ACC112 (cell line): ENCODE results near the gene TEC.
"Not testable (repeated sequence)": the region's sequence is repeated elsewhere in the genome, so short reads cannot be mapped to it uniquely, and the experiment has no call there.

Experiments used
- H2AFZ ChIP-seq: fragments of 200-600 bp; sonication (generic); one replicate; pipeline ENCODE4 v1.6.0; 2017; ENCODE audit warnings: antibody characterized with exemption, low read length; ENCODE audit not compliant: unreplicated experiment
- H3K27ac ChIP-seq: fragments of 200-600 bp; sonication (generic); 2 replicates; pipeline ENCODE4 v1.5.1; 2014; ENCODE audit warnings: low read depth, mild to moderate bottlenecking, antibody characterized with exemption, low read length, moderate library complexity
- H3K27me3 ChIP-seq: fragments of 200-600 bp; sonication (generic); 2 replicates; pipeline ENCODE4 v1.6.1; 2014; ENCODE audit warnings: mild to moderate bottlenecking, antibody characterized with exemption, low read length, moderate library complexity, mixed read lengths; ENCODE audit not compliant: insufficient read depth
- H3K36me3 ChIP-seq: fragments of 200-600 bp; sonication (generic); 2 replicates; pipeline ENCODE4 v1.6.1; 2016; ENCODE audit warnings: mild to moderate bottlenecking, antibody characterized with exemption, low read length, moderate library complexity, mixed read lengths; ENCODE audit not compliant: insufficient read depth
- H3K4me1 ChIP-seq: fragments of 200-600 bp; sonication (generic); one replicate; pipeline ENCODE4 v1.6.1; 2016; ENCODE audit warnings: low read length, mixed read lengths; ENCODE audit not compliant: insufficient read depth, unreplicated experiment, control insufficient read depth
- H3K4me3 ChIP-seq: fragments of 200-600 bp; sonication (generic); 2 replicates; pipeline ENCODE4 v1.5.1; 2014; ENCODE audit warnings: mild to moderate bottlenecking, low read depth, low read length
- H3K79me2 ChIP-seq: fragments of 200-600 bp; sonication (generic); one replicate; pipeline ENCODE4 v1.6.0; 2016; ENCODE audit warnings: low read length; ENCODE audit not compliant: control insufficient read depth, unreplicated experiment, insufficient read depth

TEC gene

DNA sequence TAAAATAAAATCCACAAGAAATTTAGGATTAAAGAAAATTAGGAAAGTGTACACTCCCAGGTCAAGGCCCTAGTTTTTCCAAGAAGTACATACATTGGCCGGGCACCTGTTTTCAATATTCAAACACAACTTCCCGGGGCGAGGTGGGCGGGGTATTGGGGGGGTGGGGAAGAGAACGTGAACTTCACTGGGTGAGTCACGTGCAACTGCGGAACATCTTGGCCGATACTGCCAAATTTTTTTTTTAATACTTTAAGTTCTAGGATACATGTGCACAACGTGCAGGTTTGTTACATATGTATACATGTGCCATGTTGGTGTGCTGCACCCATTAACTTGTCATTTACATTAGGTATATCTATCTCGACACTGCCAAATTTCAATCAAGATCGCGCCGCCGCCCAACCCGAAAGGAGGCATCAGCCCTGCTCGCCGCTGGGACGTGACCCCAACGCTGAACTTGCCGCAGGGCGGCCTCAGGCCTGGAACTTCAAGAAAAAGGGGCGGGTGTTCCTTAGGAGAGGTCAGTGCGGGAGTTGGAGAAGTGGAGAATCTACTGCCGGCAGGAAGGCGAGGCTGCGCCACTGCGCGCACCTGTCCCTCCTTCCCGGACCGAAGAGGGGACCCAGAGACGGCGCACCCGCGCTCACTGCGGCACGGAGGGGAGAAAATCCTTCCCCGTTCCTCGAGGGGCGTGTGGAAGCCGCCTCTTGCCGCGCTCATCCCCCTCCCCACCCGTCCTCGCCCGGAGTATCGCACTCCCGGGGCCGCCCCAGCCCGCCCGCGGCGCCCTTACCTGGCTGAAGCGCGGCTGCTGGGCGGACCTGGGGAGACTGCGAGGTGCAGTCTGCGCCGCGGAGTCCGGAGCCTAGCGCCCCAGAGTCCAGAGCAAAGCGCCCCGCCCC is at the start of gene TEC:
Gene TEC (minus strand): TSS at position 883 of the 905 bp plus-strand sequence. CDS start 41,224 bp downstream, outside the sequence.
- H3K27ac ChIP-seq: no peak within 1 kb of the TSS; the same call in 1 of the 2 replicates
- no peaks in the 10 kb centered on the region for H3K36me3 ChIP-seq
- no peaks in the 10 kb centered on the region for H3K27me3 ChIP-seq
- H3K79me2 ChIP-seq: no peaks in the 10 kb centered on the region
- peak within 1 kb of the TSS; percentile 93 for H3K4me3 ChIP-seq
- peak within 1 kb of the TSS; percentile 99 for H2AFZ ChIP-seq
- H3K4me1 ChIP-seq: no peaks in the 10 kb centered on the region

DNA sequence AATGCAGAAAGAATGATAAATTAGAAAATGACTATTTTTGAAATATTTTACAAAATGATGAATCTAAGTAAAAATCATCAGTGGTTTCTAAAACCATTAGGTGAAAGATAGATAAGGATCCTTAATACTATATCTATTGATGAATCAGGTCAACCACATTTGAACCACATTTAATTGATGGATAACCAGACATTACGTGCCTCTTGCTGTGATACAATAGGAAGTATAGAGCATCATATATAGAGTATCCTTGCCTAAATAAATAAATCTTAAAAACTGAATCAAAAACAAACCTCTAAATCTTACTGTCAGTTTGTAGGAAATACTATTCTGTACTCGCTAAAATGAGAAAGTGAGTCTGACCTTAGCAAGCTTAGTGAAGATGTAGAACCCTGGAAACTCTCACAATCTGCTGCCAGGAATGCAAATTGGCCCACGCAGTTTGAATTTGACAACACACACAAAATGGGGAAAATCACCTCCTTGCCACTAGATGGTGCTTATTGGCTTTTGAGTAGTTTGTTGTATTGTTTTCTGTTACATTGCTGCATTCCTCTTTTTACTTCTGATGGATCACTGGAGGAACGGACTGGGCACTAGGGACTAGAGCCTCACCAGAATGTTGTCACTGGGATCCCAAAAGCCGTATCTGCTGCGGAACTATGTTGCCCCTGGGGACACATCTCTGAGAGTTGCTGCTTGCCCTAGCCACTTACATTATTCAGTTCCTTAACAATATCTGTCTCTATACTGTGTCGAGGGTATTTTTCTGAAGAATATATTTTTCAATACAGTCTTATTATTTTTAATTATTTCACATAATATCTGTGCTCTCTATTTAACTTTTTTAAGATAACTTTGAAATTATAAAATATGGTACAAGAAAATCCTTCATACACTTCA is 46.3 kb upstream of the TEC start:
- no peak overlapping the region for H3K27ac ChIP-seq
- no peaks in the 10 kb centered on the region for H3K36me3 ChIP-seq
- no peaks in the 10 kb centered on the region for H3K79me2 ChIP-seq
- no peak overlapping the region for H3K4me3 ChIP-seq
- no peaks in the 10 kb centered on the region for H3K27me3 ChIP-seq
- no peaks in the 10 kb centered on the region for H3K4me1 ChIP-seq
- peak overlapping the region; percentile 52 for H2AFZ ChIP-seq

DNA sequence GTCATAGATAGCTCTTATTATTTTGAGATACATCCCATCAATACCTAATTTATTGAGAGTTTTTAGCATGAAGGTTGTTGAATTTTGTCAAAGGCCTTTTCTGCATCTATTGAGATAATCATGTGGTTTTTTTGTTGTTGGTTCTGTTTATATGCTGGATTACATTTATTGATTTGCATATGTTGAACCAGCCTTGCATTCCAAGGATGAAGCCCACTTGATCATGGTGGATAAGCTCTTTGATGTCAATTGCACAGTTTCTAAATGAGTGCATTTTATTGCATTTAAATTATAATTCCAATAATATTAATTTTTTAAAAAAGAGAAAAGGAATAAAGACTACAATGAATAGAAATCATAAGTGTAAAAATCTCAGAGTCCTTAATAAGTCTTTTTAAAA is 45.1 kb upstream of the TEC start:
- H3K36me3 ChIP-seq, H3K27me3 ChIP-seq, H3K27ac ChIP-seq, H3K4me3 ChIP-seq, H3K4me1 ChIP-seq, H3K79me2 ChIP-seq, H2AFZ ChIP-seq: not testable (repeated sequence)

DNA sequence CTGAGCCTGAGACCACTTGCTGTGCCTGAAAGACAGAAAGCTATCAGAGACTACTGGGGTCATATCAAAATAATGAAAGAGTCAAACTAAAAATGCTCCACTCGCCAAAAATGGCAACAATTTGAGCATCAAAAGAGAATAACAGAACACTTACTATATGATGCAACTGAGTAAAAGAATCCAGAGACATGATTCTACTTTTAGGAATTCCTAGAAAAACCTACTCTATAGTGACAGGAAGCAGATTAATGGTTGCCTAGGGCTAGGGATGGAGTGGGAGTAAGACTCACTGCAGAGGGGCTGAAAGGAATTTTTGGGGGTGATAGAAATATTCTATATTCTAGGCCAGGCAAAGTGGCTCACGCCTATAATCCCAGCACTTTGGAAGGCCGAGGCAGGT is 42.3 kb upstream of the TEC start:
- no peak overlapping the region for H2AFZ ChIP-seq
- no peaks in the 10 kb centered on the region for H3K79me2 ChIP-seq
- H3K27ac ChIP-seq: no peak overlapping the region
- no peaks in the 10 kb centered on the region for H3K36me3 ChIP-seq
- no peaks in the 10 kb centered on the region for H3K4me1 ChIP-seq
- no peaks in the 10 kb centered on the region for H3K27me3 ChIP-seq
- H3K4me3 ChIP-seq: no peak overlapping the region

DNA sequence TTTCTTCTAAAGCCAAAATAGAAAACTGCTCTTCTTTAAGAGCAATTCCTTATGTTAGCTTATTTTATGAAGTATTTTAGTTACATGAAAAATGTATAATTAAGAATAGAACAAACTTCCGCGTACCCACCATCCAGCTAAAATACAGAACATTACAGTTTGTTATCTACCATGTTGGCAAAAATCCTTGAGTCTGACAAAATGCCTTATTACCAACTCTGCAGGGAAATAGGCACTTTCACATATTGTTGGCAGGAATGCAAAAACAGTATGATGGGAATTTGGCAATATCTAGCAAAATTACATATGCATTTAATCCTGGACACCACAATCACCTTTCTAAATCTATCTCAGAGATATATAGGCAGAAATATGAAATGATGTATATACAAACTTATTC is 39.3 kb upstream of the TEC start:
- Histone ChIP-seq H3K27ac (no peak overlapping the region), H2AFZ (no peak overlapping the region), H3K79me2 (no peaks in the 10 kb centered on the region), H3K27me3 (no peaks in the 10 kb centered on the region), H3K36me3 (no peaks in the 10 kb centered on the region), H3K4me1 (no peaks in the 10 kb centered on the region), H3K4me3 (no peak overlapping the region)

DNA sequence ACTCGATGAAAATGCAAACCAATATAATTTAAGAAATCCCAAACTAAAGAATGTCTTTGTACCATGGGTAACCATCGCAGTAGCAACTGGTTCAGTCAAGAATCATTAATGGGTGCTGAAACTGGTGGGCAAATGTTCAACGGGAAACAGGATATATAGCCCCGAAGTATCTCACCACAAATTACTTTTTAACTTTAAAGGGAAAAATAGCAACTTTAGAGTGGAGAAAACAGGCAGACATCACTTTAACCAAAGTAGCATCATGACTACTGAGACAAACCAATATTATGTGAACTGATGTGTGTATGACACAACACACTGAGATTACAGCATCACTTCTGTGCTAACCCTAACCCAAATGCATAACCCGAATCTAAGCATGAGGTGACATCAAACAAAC is 37.9 kb upstream of the TEC start:
- H3K27me3 ChIP-seq: no peaks in the 10 kb centered on the region
- H3K4me1 ChIP-seq: no peaks in the 10 kb centered on the region
- H3K79me2 ChIP-seq: no peaks in the 10 kb centered on the region
- H3K36me3 ChIP-seq: no peaks in the 10 kb centered on the region
- H2AFZ ChIP-seq: no peak overlapping the region
- no peak overlapping the region for H3K27ac ChIP-seq
- no peak overlapping the region for H3K4me3 ChIP-seq

DNA sequence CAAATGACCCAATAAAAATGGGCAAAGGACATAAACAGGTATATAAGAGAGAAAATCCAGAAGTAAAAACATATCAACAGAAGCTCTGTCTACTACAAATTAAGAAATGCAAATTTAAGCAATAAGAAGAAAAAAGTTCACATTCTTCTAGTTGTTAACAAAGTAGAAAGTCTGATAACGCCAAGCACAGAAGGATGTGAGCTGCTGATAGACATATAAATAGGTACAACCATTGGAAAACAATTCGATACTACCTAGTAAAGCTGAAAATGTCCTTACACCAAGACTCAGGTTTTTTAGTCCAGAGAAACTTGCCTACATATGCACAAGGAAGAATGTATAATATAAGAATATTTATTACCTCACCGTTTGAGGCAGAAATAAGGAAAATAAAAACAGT is 35.9 kb upstream of the TEC start:
- H3K36me3 ChIP-seq: no peaks in the 10 kb centered on the region
- H3K4me1 ChIP-seq: no peaks in the 10 kb centered on the region
- H3K27me3 ChIP-seq: no peaks in the 10 kb centered on the region
- H3K27ac ChIP-seq: no peak overlapping the region
- no peak overlapping the region for H3K4me3 ChIP-seq
- peak overlapping the region; percentile 29 for H2AFZ ChIP-seq
- H3K79me2 ChIP-seq: no peaks in the 10 kb centered on the region

DNA sequence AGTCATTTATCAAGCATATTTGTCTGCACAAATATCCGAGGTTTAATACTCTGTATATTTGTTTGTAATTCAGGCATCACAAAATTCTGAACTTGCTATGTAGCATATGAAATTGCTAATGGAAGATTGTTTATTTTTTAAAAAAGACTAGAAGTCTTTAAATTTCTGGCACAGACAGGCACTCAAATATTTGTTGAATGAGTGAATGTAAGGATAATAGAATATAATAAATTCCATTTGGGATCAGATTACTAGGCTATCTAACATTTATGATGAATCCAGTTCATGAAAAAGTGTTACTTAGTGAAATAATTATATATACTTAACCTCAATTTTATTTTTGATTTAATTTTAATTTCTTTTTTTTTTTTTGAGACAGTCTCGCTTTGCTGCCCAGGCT is 30.4 kb upstream of the TEC start:
- H3K27me3 ChIP-seq: no peaks in the 10 kb centered on the region
- H3K27ac ChIP-seq: no peak overlapping the region
- H2AFZ ChIP-seq: no peak overlapping the region
- H3K36me3 ChIP-seq: no peaks in the 10 kb centered on the region
- no peaks in the 10 kb centered on the region for H3K79me2 ChIP-seq
- H3K4me3 ChIP-seq: no peak overlapping the region
- H3K4me1 ChIP-seq: peaks cover 9% of the 10 kb centered on the region

DNA sequence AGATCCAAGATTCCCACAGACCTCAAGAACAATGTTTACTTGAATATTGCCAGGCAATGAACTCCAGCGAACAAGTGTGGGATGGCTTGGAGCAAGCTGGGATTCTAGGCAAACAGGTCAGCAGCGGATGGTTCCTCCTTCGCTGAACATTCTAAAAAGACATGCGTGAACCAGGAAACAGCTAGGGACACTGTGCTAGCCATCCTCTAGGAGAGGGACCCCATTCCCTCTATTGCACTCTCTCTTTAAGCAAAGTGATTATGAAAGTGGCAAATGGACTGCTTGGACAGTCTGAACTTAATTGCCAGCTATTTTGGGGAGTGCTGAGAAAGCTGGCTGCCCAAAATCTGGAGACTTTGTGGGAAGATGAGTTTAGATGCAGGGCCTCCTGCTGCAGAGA is 29.9 kb upstream of the TEC start:
- H3K27me3 ChIP-seq: no peaks in the 10 kb centered on the region
- H3K79me2 ChIP-seq: no peaks in the 10 kb centered on the region
- H3K27ac ChIP-seq: no peak overlapping the region
- H3K4me1 ChIP-seq: peaks cover 9% of the 10 kb centered on the region
- no peaks in the 10 kb centered on the region for H3K36me3 ChIP-seq
- no peak overlapping the region for H2AFZ ChIP-seq
- no peak overlapping the region for H3K4me3 ChIP-seq

DNA sequence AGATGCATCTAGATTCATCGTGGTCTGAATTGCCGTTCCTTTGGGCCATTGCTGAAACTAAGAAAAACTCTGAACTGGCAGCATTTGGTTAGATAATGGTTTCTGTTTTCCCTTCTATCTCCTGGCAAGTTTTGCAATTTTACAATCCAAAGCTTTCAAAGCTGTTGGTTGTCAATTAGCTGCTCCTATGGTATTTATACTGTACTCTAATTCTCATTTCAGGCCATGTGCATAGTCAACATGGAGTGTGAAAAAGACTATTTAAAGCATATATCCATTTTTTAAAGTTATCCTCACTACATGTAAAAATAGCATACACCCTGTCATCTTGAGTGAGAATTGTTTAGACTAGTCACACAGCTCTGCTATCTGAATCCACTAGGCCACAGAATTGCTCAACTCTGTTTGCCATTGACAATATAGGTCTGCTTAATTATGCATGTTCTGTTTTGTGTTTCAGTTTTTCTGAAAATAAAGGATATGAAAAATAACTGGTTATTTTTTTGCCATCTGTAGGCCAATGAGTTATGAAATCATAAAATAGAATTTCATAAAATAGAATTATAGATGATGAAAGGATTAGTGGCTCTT is 27.7 kb upstream of the TEC start:
- Histone ChIP-seq H3K27me3 (no peaks in the 10 kb centered on the region), H3K36me3 (no peaks in the 10 kb centered on the region), H3K4me3 (no peak overlapping the region), H2AFZ (no peak overlapping the region), H3K79me2 (no peaks in the 10 kb centered on the region), H3K4me1 (peaks cover 9% of the 10 kb centered on the region), H3K27ac (no peak overlapping the region)
